A549 (cell line): Measurements from ENCODE around the gene RNF141. TPM values are rescaled to one million over a fixed set of nuclear protein-coding genes. Genes with fewer than 3 reads are reported as not detected.

Source experiments
- ATAC-seq, 2 experiments: fragments of 200-7000 bp in 1 of 2; fragments of >200 bp in 1 of 2; cut with Nextera tagmentation in 1 of 2; cut with Tn5 transposase in 1 of 2; 3 replicates each; pipeline versions ENCODE4 v1.8.0 to v1.9.1; 2018 to 2020; ENCODE audit warnings: mild to moderate bottlenecking in 1 of 2, moderate library complexity in 1 of 2
- CTCF ChIA-PET: fragments of 300-600 bp; sonication (Branson Sonifier 250); formaldehyde crosslinking; extraction: SDS; loops from one replicate; lab custom pipeline; 2021; ENCODE audit warnings: antibody characterized with exemption, inconsistent platforms; lab: Yijun Ruan, JAX
- POLR2A ChIA-PET: fragments of 350-600 bp; formaldehyde crosslinking; extraction: SDS; loops from one replicate; lab custom pipeline; 2021; ENCODE audit warnings: antibody characterized with exemption, inconsistent platforms; lab: Yijun Ruan, JAX
- DNase-seq, 2 experiments: peaks; one replicate each; pipeline versions ENCODE4 v3.0.0 to v3.0.0-alpha.2; 2011 to 2016; ENCODE audit warnings: low read depth in 1 of 2, low spot score in 1 of 2
- FAIRE-seq: peaks from 2 replicates; lab custom pipeline; 2011; peaks lifted over from hg19 to GRCh38; lab: Jason Lieb, UNC
- H3K27ac ChIP-seq, 2 experiments: fragments of >200 bp; sonication (Bioruptor Twin); formaldehyde crosslinking; 3 replicates each; pipeline ENCODE4 v1.5.1; 2016 to 2017
- H3K4me1 ChIP-seq: fragments of >200 bp; sonication (Bioruptor Twin); formaldehyde crosslinking; 3 replicates; pipeline ENCODE4 v1.6.1; 2016
- H3K4me2 ChIP-seq: fragments of >200 bp; sonication (Bioruptor Twin); formaldehyde crosslinking; 3 replicates; pipeline ENCODE4 v1.6.1; 2016
- H3K4me3 ChIP-seq: fragments of >200 bp; sonication (Bioruptor Twin); formaldehyde crosslinking; 3 replicates; pipeline ENCODE4 v1.5.1; 2016
- H3K9me3 ChIP-seq: fragments of >200 bp; sonication (Bioruptor Twin); formaldehyde crosslinking; 3 replicates; pipeline ENCODE4 v1.6.1; 2016
- BHLHE40 ChIP-seq: IDR thresholded peaks from 2 replicates; pipeline ENCODE4 v1.6.1; 2012; ENCODE audit warnings: low read depth, low read length, inconsistent platforms
- CBX2 ChIP-seq: fragments of 200-600 bp; sonication (generic); IDR thresholded peaks from 2 replicates; pipeline ENCODE4 v1.6.1; 2016; ENCODE audit warnings: low read depth, mild to moderate bottlenecking, borderline replicate concordance
- CEBPB ChIP-seq, 2 experiments: fragments of >200 bp in 1 of 2; sonication (Bioruptor Twin) in 1 of 2; formaldehyde crosslinking in 1 of 2; IDR thresholded peaks; 2 replicates each; pipeline ENCODE4 v1.6.1; 2012 to 2016
- CHD2 ChIP-seq: fragments of 150-350 bp; IDR thresholded peaks from 2 replicates; pipeline ENCODE4 v1.6.1; 2014; ENCODE audit warnings: low read length; ENCODE audit not compliant: partially characterized antibody
- CHD4 ChIP-seq: fragments of 200-600 bp; sonication (generic); IDR thresholded peaks from 2 replicates; pipeline ENCODE4 v1.6.1; 2016; ENCODE audit warnings: antibody characterized with exemption, mild to moderate bottlenecking, borderline replicate concordance
- E2F6 ChIP-seq: IDR thresholded peaks from 2 replicates; pipeline ENCODE4 v1.6.1; 2012; ENCODE audit warnings: low read depth, borderline replicate concordance
- EHMT2 ChIP-seq: fragments of 200-600 bp; sonication (generic); IDR thresholded peaks from 2 replicates; pipeline ENCODE4 v1.6.1; 2016; ENCODE audit warnings: antibody characterized with exemption, low read depth, mild to moderate bottlenecking, moderate library complexity
- ELK1 ChIP-seq: fragments of 150-350 bp; IDR thresholded peaks from 2 replicates; pipeline ENCODE4 v1.6.1; 2014; ENCODE audit warnings: low read depth, mild to moderate bottlenecking, low read length
- EP300 ChIP-seq, 2 experiments: fragments of >200 bp; sonication (Bioruptor Twin); formaldehyde crosslinking; IDR thresholded peaks; 2 replicates in 1 of 2; 3 replicates in 1 of 2; pipeline ENCODE4 v1.6.1; 2016 to 2017
- HEYL ChIP-seq: fragments of 250-450 bp; sonication (Bioruptor Pico); IDR thresholded peaks from 2 replicates; pipeline ENCODE4 v1.8.0; 2021; ENCODE audit warnings: mild to moderate bottlenecking, moderate library complexity
- HOXA7 ChIP-seq: fragments of 250-450 bp; sonication (Bioruptor Pico); IDR thresholded peaks from 2 replicates; pipeline ENCODE4 v1.5.0; 2020; ENCODE audit warnings: mild to moderate bottlenecking, moderate library complexity
- HOXB13 ChIP-seq: fragments of 250-450 bp; sonication (Bioruptor Pico); IDR thresholded peaks from 2 replicates; pipeline ENCODE4 v1.5.0; 2020; ENCODE audit warnings: low read depth, mild to moderate bottlenecking, moderate library complexity
- JUN ChIP-seq, 2 experiments: fragments of >200 bp; sonication (Bioruptor Twin); formaldehyde crosslinking; IDR thresholded peaks; 2 replicates in 1 of 2; 3 replicates in 1 of 2; pipeline ENCODE4 v1.6.1; 2016 to 2017
- JUNB ChIP-seq: fragments of >200 bp; sonication (Bioruptor Twin); formaldehyde crosslinking; IDR thresholded peaks from 2 replicates; pipeline ENCODE4 v1.6.1; 2016
- KDM5A ChIP-seq: fragments of 200-600 bp; sonication (generic); IDR thresholded peaks from 2 replicates; pipeline ENCODE4 v1.6.1; 2016; ENCODE audit warnings: antibody characterized with exemption, mild to moderate bottlenecking
- MAZ ChIP-seq: fragments of 150-350 bp; IDR thresholded peaks from 2 replicates; pipeline ENCODE4 v1.6.1; 2014; ENCODE audit warnings: antibody characterized with exemption, low read depth, low read length, borderline replicate concordance
- NPAS2 ChIP-seq: fragments of 250-450 bp; sonication (Bioruptor Pico); IDR thresholded peaks from 2 replicates; pipeline ENCODE4 v1.8.0; 2022; ENCODE audit warnings: mild to moderate bottlenecking, moderate library complexity, borderline replicate concordance
- PBX3 ChIP-seq: IDR thresholded peaks from 2 replicates; pipeline ENCODE4 v1.6.1; 2012
- POLR2AphosphoS2 ChIP-seq: conservative IDR thresholded peaks from 2 replicates; pipeline ENCODE4 v1.6.1; 2012; ENCODE audit warnings: low read length, improper control_type of control experiment, inconsistent platforms
- RAD21 ChIP-seq, 2 experiments: fragments of >200 bp in 1 of 2; sonication (Bioruptor Twin) in 1 of 2; formaldehyde crosslinking in 1 of 2; IDR thresholded peaks in 1 of 2; conservative IDR thresholded peaks in 1 of 2; 2 replicates in 1 of 2; 3 replicates in 1 of 2; pipeline ENCODE4 v1.6.1; 2012 to 2018; ENCODE audit warnings: inconsistent platforms in 1 of 2
- RARB ChIP-seq: fragments of 250-450 bp; sonication (Bioruptor Pico); IDR thresholded peaks from 2 replicates; pipeline ENCODE4 v1.8.0; 2021; ENCODE audit warnings: mild to moderate bottlenecking, moderate library complexity
- SMC3 ChIP-seq: fragments of >200 bp; sonication (Bioruptor Twin); formaldehyde crosslinking; IDR thresholded peaks from 3 replicates; pipeline ENCODE4 v1.6.1; 2018; ENCODE audit warnings: inconsistent platforms
- TP53 ChIP-seq: fragments of 250-450 bp; sonication (Bioruptor Pico); IDR thresholded peaks from 2 replicates; pipeline ENCODE4 v1.5.0; 2021; ENCODE audit warnings: mild to moderate bottlenecking, moderate library complexity
- USF2 ChIP-seq: fragments of 450-650 bp; IDR thresholded peaks from 2 replicates; pipeline ENCODE4 v1.6.1; 2014; ENCODE audit warnings: antibody characterized with exemption
- ZFP36 ChIP-seq: fragments of 450-650 bp; IDR thresholded peaks from 2 replicates; pipeline ENCODE4 v1.6.1; 2014; ENCODE audit warnings: borderline replicate concordance; ENCODE audit not compliant: partially characterized antibody
- ZSCAN20 ChIP-seq: fragments of 250-450 bp; sonication (Bioruptor Pico); IDR thresholded peaks from 2 replicates; pipeline ENCODE4 v1.8.0; 2022; ENCODE audit warnings: mild to moderate bottlenecking, moderate library complexity
- WGBS: methylation state at CpG from one replicate; pipeline ENCODE4 v1.1.6; 2017; ENCODE audit errors: missing lambda C conversion rate; 5-methylcytosine and 5-hydroxymethylcytosine counted together
- polyA plus RNA-seq, 4 experiments: library from polyadenylated mRNA; depleted of rRNA in 3 of 4; stranded (reverse); fragments of >200 nt; fragmentation: RNase III in 1 of 4; extraction: RNeasy Plus Mini Kit Qiagen cat#74134 plus additional on column Dnase treatment in 1 of 4; gene quantifications; 2 replicates in 3 of 4; 3 replicates in 1 of 4; pipeline ENCODE4 v1.2.3, GENCODE V29; 2011 to 2017

RNF141 gene
- polyA plus RNA-seq, 2 of the 4 experiments (the other 2 are of a cell fraction), result 16.8 to 33.3 TPM

- CTCF ChIA-PET, result interaction anchor here (1.1 to 1.8 kb wide), 5 partner anchors 9 to 98 kb away, joined by 3 to 9 read pairs (median 4); partner anchors contain the start of gene RNF141
- ATAC-seq, result no peak
- TF ChIP-seq CEBPB (IDR thresholded peaks at IDR 0.05) (no peak), TP53 (CRISPR knock-in tag) (no peak), ZFP36 (no peak), USF2 (no peak), PBX3 (no peak), CHD2 (no peak)
- TF ChIP-seq, all 56 proteins: peak for 0
- POLR2A ChIA-PET, result interaction anchor here (1.1 kb wide), 1 partner anchor 36 kb away, joined by 4 read pairs; the partner anchor contains the start of gene RNF141
- Histone ChIP-seq H3K9me3 (no peaks in the 10 kb centered on the region), H3K4me3 (no peak overlapping the region), H3K4me2 (no peak overlapping the region), H3K27ac (no peak overlapping the region), H3K4me1 (no peaks in the 10 kb centered on the region)
- FAIRE-seq (no peak), DNase-seq (no peak)
- WGBS, result 97% methylated on average over 11 of the region's 11 CpGs
Measured at GRCh38 chr11:10504490-10504889, 36.5 kb downstream of the RNF141 start.

- no peak for FAIRE-seq
- Histone ChIP-seq H3K4me3 (no peak overlapping the region), H3K9me3 (no peaks in the 10 kb centered on the region)
- TF ChIP-seq SMC3 (no peak), CBX2 (no peak), EHMT2 (no peak), PBX3 (no peak), ELK1 (no peak), KDM5A (no peak), HOXB13 (CRISPR knock-in tag) (no peak), MAZ (no peak), ZFP36 (no peak), RARB (no peak), TP53 (CRISPR knock-in tag) (no peak), HOXA7 (CRISPR knock-in tag) (no peak)
- TF ChIP-seq, all 56 proteins: peak for 0
- POLR2A ChIA-PET, result interaction anchor here (1.1 kb wide), 1 partner anchor 37 kb away, joined by 4 read pairs; the partner anchor contains the start of gene RNF141
- DNase-seq (no peak), ATAC-seq (no peak)
- Histone ChIP-seq H3K4me1 (no peaks in the 10 kb centered on the region), H3K4me2 (no peak overlapping the region), H3K27ac (no peak overlapping the region)
- 91% methylated on average over 5 of the region's 5 CpGs for WGBS
- CTCF ChIA-PET, result interaction anchor here (0.6 to 2.0 kb wide), 6 partner anchors 8 to 98 kb away, joined by 3 to 9 read pairs (median 4); no protein-coding TSS in a partner anchor
Measured at GRCh38 chr11:10503777-10504480, 37.1 kb downstream of the RNF141 start.

- no peak for FAIRE-seq
- no peak for ATAC-seq
- POLR2A ChIA-PET, result interaction anchor here (1.1 kb wide), 1 partner anchor 37 kb away, joined by 4 read pairs; the partner anchor contains the start of gene RNF141
- Histone ChIP-seq H3K27ac (no peak overlapping the region), H3K9me3 (no peaks in the 10 kb centered on the region), H3K4me3 (no peak overlapping the region), H3K4me1 (no peaks in the 10 kb centered on the region), H3K4me2 (no peak overlapping the region)
- WGBS, result 96% methylated on average over 2 of the region's 2 CpGs
- CTCF ChIA-PET, result interaction anchor here (0.6 to 2.0 kb wide), 6 partner anchors 7 to 97 kb away, joined by 3 to 9 read pairs (median 4); no protein-coding TSS in a partner anchor
- no peak for DNase-seq
- no peak for TF ChIP-seq HOXB13 (CRISPR knock-in tag)
- no peak for TF ChIP-seq USF2
- TF ChIP-seq JUN (IDR thresholded peaks at IDR 0.05), result no peak
- no peak for TF ChIP-seq JUNB
- TF ChIP-seq BHLHE40, result no peak
- no peak for TF ChIP-seq CHD4
- TF ChIP-seq ZSCAN20 (CRISPR knock-in tag), result no peak
- no peak for TF ChIP-seq HEYL (CRISPR knock-in tag)
- no peak for TF ChIP-seq POLR2AphosphoS2
- TF ChIP-seq RAD21 (conservative IDR thresholded peaks at IDR 0.05 in 1 of 2, IDR thresholded peaks at IDR 0.05 in 1 of 2), result no peak
- TF ChIP-seq EP300 (IDR thresholded peaks at IDR 0.05), result no peak
- no peak for TF ChIP-seq E2F6
- TF ChIP-seq SMC3, result no peak
- TF ChIP-seq NPAS2 (CRISPR knock-in tag), result no peak
Measured at GRCh38 chr11:10503221-10503620, 37.8 kb downstream of the RNF141 start.
